HG03103 (cell line): ENCODE measurements around the gene MLF2.

Source experiments
- ATAC-seq: cut with Tn5 transposase; IDR thresholded peaks from one replicate; pipeline ENCODE4 v1.9.1; 2021; ENCODE audit warnings: low read depth; ENCODE audit not compliant: unreplicated experiment

The MLF2 gene

GRCh38 chr12:6698352-6699046 is 54.4 kb downstream of the MLF2 start:
- ATAC-seq = no peak
